DLD1 (cell line): ENCODE data around the gene SV2C.

Experiments
- in situ Hi-C: cut with HindIII; loops from 2 replicates; pipeline ENCODE4 v1.10.0; 2017; ENCODE audit warnings: low sequenced_read_pairs

Gene SV2C

DNA sequence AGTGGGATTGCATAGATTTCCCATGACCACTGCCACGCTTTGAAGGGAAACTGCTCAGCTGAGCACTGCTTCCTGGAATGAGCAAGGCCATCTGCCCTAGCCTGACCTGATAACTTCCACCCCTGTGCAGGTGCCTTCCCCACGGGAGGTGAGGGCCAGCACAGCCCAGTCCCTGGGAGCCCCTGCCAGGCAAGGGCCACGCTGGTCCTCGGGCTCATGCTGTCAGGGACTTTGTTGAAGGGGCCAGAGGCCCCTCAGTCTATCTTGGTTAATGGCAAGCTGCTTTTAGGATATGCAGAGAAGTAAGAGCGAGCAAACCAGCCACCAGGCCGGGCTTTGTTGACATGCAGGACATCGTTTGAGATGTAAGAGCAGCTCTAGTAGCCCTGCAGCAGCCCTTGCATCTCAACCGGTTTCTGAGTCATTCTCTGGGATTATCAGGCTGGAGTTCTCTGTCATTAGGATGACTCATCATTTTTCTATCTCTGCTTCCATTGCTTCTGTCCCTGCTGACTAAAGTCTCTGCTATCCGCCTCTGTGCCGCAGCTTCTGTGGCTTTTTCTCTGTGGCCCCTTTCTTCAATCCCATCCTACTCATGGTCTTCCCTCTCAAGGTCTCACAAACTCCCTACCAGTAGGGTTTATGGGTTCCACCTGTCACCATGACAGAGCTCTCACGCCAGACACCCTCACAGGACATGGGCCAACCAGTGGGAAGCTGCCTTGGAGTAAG, 289.3 kb downstream of the SV2C start:
- in situ Hi-C loops, result no loop called here

DNA sequence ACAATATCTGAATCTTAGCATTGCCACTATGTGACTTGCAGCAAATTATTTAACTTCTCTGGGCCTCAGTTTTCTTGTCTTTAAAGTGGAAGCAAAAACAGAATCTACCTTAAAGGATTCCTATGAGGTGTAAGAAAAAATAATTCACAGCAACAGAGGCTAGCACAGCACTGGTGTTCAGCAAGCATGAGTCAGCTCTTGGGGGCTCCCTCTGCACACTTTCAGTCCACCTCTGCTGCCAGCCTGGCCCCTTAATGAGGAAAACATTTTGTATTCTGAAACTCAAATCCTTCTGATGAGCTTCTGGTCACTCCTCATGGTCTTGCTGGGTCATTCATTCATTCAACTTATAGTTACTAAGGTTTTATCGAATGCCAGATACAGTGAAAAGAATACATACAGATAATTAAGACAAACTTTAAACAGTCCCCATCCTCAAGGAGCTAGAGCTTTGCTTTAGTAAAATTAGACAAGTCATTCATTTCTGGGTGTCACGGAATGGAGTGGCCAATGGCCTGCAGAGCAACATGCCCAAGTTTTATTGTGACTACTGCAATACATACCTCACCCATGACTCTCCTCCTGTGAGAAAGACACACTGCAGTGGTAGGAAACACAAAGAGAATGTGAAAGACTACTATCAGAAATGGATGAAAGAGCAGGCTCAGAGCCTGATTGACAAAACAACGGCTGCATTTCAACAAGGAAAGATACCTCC, 293.1 kb downstream of the SV2C start:
- in situ Hi-C loops, result no loop called here

DNA sequence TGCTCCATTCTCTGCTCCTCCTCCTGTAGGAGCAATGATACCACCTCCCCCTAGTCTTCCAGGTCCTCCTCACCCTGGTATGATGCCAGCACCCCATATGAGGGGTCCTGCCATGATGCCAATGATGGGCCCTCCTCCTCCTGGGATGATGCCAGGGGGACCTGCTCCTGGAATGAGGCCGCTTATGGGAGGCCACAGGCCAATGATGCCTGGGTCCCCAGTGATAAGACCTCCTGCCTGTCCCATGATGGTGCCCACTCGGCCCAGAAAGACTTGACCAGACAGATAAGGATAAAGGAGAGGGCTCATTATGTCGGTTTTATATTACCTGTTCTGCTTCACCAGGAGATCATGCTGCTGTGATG, 293.7 kb downstream of the SV2C start:
- in situ Hi-C loops, result no loop called here

- in situ Hi-C loops, result no loop called here
Observed at GRCh38 chr5:76378355-76378754, 295.2 kb downstream of the SV2C start.

DNA sequence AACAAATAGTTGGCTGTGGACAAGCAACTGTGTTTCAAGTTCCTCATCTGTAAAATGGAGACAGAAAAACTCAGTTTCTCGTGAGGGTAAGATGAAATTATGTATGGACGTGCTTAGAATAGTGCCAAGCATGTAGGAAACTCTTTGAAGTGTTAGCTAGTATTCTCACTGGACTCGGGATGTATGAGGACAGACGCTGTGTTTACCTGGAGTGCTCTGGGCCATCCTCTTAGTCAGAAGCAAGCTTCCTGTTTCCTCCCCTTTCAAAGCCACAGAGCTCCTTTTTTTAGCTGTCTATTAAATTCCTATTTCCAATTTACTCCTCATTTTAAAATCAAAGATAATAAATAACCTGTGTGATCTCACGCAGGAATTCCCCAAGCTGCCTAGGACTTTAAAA, 296.1 kb downstream of the SV2C start:
- in situ Hi-C loops, result no loop called here

- in situ Hi-C loops, result no loop called here
Observed at GRCh38 chr5:76379855-76380254, 296.7 kb downstream of the SV2C start.

DNA sequence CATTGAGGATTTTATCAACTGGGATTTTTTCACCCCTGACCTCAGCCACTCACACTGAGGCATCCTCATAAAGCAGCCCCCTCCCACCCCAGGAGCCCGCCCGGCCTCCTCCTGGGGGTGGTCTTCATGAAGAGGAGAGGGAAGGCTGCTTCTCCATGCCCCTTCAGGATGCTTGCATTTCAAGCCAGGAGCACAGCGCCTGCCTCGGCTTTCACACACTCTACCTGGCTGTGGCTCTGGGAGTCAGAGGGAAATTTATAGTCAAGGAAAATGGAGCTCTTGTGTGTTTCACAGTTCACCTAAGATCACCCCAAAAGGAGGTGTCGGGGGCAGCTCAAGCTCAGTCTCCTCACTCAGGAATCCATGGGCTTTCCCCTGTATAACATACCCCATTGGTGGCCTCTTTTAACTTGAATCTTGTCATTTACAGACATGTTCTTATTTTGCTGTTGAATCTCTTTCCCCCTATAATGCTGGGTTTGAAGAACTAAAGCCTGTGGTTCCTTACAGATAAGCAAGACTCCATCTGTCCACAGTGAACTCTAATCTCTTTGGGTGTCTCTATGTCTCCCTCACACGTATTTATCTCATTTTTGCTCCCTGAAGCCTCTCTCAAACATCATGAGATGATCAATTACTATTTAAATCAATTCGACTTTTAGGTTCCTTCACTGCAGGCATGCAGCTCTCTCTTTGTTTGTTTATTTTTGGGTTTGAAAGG, 297.3 kb downstream of the SV2C start:
- in situ Hi-C loops, result no loop called here

- in situ Hi-C loops, result no loop called here
Observed at GRCh38 chr5:76383126-76383832, 300.1 kb downstream of the SV2C start.

DNA sequence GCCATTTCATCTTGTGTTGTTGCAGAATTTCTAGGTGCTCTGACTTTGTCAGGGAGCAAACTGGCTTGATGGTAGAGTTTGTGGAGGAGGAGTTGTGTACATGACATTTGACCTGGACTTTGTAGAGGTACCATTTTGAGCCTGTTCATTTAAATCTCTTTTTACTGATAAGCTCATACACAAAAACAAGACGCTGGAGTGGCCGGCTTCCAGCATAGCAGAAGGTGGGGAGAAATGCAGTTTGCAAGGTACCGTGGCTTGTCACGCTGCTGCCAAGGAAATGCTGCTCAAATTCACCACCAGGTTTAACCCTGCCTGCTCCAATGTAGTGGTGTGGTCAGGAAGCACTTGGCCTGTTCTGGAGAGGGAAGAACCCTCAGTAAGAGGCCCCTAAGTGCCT, 301.0 kb downstream of the SV2C start:
- in situ Hi-C loops, result no loop called here

- in situ Hi-C loops, result no loop called here
Observed at GRCh38 chr5:76384705-76385104, 301.5 kb downstream of the SV2C start.

- in situ Hi-C loops, result no loop called here
Observed at GRCh38 chr5:76385540-76385939, 302.4 kb downstream of the SV2C start.

GRCh38 chr5:76386360-76386759, 303.2 kb downstream of the SV2C start:
- in situ Hi-C loops, result no loop called here

GRCh38 chr5:76388236-76388635, 305.1 kb downstream of the SV2C start:
- in situ Hi-C loops, result no loop called here

- in situ Hi-C loops, result no loop called here
Observed at GRCh38 chr5:76388791-76389512, 305.8 kb downstream of the SV2C start.

GRCh38 chr5:76389513-76390154, 306.5 kb downstream of the SV2C start:
- in situ Hi-C loops, result no loop called here

DNA sequence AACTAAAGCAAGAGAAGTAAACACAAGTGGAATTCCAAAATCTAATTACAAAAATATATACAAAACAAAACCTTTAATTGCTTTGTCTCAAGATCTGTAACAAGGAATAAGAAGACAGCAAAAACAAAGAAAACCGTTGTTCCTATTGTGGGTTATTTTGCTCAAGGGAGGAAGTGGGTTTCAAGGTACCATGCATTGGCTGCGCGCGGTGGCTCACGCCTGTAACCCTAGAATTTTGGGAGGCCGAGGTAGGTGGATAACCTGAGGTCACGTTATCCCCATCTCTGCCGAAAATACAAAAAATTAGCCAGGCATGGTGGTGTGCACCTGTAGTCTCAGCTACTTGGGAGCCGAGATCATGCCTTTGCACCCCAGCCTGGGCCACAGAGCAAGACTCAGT, 307.8 kb downstream of the SV2C start:
- in situ Hi-C loops, result no loop called here

- in situ Hi-C loops, result no loop called here
Observed at GRCh38 chr5:76393035-76393680, 310.0 kb downstream of the SV2C start.

GRCh38 chr5:76397200-76397599, 314.0 kb downstream of the SV2C start:
- in situ Hi-C loops, result no loop called here

GRCh38 chr5:76399268-76399667, 316.1 kb downstream of the SV2C start:
- in situ Hi-C loops, result no loop called here

- in situ Hi-C loops, result no loop called here
Observed at GRCh38 chr5:76400466-76400865, 317.3 kb downstream of the SV2C start.
